Left ventricle myocardium inferior (tissue), 1 donor: ENCODE data around the gene ALOX15B. TPM values are rescaled to one million over a fixed set of nuclear protein-coding genes. Genes with fewer than 3 reads are reported as not detected.

Experiments
- DNase-seq: peaks from one replicate; pipeline ENCODE4 v3.0.0-alpha.2; 2020
- H3K27ac ChIP-seq: fragments of 200-600 bp; replicated peaks from 2 replicates; pipeline ENCODE4 v1.8.0; 2021
- H3K27me3 ChIP-seq: fragments of 200-600 bp; 2 replicates; pipeline ENCODE4 v1.8.0; 2021; ENCODE audit warnings: low read depth
- H3K36me3 ChIP-seq: fragments of 200-600 bp; 2 replicates; pipeline ENCODE4 v1.8.0; 2021
- H3K4me1 ChIP-seq: fragments of 200-600 bp; 2 replicates; pipeline ENCODE4 v1.8.0; 2021
- H3K4me3 ChIP-seq: fragments of 200-600 bp; 2 replicates; pipeline ENCODE4 v1.8.0; 2021; ENCODE audit warnings: mild to moderate bottlenecking, moderate library complexity
- H3K9me3 ChIP-seq: fragments of 200-600 bp; replicated peaks from 2 replicates; pipeline ENCODE4 v1.8.0; 2021
- intact Hi-C: fragments of 100-400 bp; cut with micrococcal nuclease; formaldehyde crosslinking; loops from one replicate; pipeline ENCODE4 v1.11.0; 2022
- total RNA-seq: library from RNA; stranded (reverse); fragmentation: NEBNext Ultra II Directional; extraction: Animal tissue kit (Norgen Biotek cat#: 25700); gene quantifications from one replicate; pipeline ENCODE4 v1.2.1, GENCODE V29; 2021
- TF ChIP-seq, protein P1 (sequence below): fragments of 200-600 bp; IDR thresholded peaks from 2 replicates; pipeline ENCODE4 v1.8.0; 2021; ENCODE audit warnings: antibody characterized with exemption, mild to moderate bottlenecking, borderline replicate concordance
- donor health status: DM: no; HTN: yes; CAD: no; lungs with severe emphysema.

Gene ALOX15B
- total RNA-seq, 1 donor from 2014 or later: not detected

DNA sequence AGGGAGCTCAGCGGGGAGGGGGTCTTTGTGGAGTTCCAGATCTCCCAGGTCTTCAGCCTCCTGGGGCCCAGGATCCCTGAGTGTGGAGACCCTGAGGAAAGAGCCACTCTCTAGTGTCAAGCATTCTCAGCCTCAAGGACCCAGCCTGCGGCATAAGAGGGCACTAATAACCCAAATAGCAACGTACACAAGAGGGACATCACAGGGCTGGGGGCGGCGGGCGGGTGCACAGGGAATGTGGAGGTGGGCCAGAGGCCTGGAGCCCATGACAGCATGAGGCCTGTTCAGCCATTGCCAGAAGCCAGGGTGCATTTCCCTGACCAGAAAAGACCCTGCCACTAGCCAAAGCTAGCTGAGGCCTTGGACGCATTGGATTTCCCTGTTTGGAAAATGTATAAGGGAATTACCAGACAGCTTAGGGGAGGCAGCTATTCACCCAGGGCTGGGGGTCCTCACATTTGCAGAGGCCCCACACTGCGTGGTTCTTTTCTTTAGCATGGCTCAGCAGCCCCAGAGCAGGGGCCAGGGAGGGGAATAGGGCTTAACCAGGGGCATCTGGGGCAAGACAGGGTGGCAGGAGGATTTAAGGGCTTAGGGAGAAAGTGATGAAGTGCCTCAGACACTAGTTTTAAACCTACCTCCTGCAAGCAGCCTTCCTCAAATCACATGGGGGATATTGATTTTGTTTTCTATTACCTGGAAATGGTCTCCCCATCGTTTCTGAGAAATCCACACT, 13.5 kb upstream of the ALOX15B start:
- no peak overlapping the region for H3K27ac ChIP-seq
- intact Hi-C loops: no loop called here
- DNase-seq: no peak

DNA sequence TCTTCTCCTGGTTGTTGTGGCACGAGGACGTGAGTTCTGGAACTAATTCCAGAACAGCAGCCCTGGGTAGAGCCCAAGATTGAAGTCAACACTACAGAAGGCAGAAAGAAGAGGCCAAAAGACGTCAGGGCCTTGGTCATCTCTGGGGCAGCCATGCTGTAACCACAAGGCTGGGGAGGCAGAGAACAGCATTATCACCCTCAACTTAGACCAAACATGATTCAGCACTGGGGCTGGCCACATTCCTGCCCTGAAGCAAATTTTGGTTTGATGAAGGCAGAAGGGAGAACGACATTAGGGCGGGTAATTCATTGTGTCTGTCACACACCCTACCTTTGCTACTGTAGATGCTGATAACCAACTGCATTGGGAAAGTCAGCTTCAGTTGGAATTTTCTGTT, 9.7 kb upstream of the ALOX15B start:
- DNase-seq: no peak
- H3K36me3 ChIP-seq: no peaks in the 10 kb centered on the region
- H3K4me1 ChIP-seq: no peaks in the 10 kb centered on the region
- TF ChIP-seq, protein P1, sequence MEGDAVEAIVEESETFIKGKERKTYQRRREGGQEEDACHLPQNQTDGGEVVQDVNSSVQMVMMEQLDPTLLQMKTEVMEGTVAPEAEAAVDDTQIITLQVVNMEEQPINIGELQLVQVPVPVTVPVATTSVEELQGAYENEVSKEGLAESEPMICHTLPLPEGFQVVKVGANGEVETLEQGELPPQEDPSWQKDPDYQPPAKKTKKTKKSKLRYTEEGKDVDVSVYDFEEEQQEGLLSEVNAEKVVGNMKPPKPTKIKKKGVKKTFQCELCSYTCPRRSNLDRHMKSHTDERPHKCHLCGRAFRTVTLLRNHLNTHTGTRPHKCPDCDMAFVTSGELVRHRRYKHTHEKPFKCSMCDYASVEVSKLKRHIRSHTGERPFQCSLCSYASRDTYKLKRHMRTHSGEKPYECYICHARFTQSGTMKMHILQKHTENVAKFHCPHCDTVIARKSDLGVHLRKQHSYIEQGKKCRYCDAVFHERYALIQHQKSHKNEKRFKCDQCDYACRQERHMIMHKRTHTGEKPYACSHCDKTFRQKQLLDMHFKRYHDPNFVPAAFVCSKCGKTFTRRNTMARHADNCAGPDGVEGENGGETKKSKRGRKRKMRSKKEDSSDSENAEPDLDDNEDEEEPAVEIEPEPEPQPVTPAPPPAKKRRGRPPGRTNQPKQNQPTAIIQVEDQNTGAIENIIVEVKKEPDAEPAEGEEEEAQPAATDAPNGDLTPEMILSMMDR: no peak
- H3K27ac ChIP-seq: no peak overlapping the region
- no peak overlapping the region for H3K4me3 ChIP-seq
- peaks cover 62% of the 10 kb centered on the region for H3K27me3 ChIP-seq
- no peaks in the 10 kb centered on the region for H3K9me3 ChIP-seq
- intact Hi-C loops: no loop called here

More for the DNA sequence above, 13.5 kb upstream of the ALOX15B start:
- TF ChIP-seq, protein P1: no peak
- H3K4me1 ChIP-seq: no peaks in the 10 kb centered on the region
- no peak overlapping the region for H3K4me3 ChIP-seq
- no peaks in the 10 kb centered on the region for H3K36me3 ChIP-seq
- H3K27me3 ChIP-seq: peaks cover 32% of the 10 kb centered on the region
- no peaks in the 10 kb centered on the region for H3K9me3 ChIP-seq

DNA sequence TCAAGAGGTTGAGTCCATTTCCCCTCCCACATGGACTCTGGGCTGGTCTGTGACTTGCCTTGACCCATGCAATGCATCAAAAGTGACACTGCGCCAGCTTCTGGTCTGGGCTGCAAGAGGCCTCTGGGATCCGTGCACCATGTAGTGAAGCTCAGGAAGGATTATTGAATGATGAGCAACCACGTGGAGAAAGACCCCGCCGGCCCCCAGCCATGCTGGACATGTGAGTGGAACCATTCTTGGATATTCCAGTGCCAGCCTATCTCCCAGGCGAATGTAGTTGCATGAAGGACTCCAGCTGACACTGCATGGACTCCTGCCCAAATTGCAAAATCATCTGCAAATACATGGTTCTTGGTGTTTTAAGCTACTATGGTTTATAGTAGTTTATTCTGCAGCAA, 7.6 kb upstream of the ALOX15B start:
- TF ChIP-seq, protein P1: no peak
- H3K4me1 ChIP-seq: no peaks in the 10 kb centered on the region
- intact Hi-C loops: no loop called here
- H3K36me3 ChIP-seq: no peaks in the 10 kb centered on the region
- H3K4me3 ChIP-seq: no peak overlapping the region
- no peak for DNase-seq
- H3K27ac ChIP-seq: no peak overlapping the region
- H3K9me3 ChIP-seq: no peaks in the 10 kb centered on the region
- H3K27me3 ChIP-seq: peaks cover 78% of the 10 kb centered on the region

DNA sequence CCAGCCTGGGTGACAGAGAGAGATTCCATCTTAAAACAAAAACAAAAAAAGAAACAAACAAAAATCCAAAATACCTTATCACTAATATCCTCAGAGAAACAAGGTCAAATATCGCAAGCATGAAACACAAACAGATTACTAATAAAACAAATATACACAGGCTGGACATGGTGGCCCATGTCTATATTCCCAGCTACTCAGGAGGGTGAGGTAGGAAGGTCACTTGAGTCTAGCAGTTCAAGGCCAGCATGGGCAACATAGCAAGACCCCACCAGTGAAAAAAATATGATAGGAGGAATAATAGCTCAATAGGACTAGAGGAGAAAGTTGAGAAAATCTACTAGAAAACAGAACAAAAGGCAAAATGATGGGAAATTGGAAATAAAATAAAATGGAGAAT, 6.9 kb upstream of the ALOX15B start:
- peaks cover 84% of the 10 kb centered on the region for H3K27me3 ChIP-seq
- TF ChIP-seq, protein P1: no peak

DNA sequence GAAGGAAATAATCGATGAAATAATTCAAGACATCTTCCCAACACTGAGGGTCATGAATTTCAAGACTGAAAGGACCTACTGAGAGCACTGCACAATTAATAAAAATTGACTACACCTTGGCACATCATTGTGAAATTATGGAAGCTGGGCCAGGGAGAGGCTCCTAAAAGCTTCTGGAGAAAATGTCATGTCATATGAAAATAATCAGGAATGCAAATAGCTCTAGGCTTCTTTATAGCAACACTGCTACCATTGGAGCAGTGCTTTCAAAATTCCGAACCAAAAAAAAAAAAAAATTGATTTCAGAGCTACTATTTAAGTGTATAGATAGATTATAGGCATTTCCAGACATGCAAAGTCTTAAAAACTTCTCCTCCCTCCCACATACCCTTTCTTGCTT, 6.4 kb upstream of the ALOX15B start:
- TF ChIP-seq, protein P1: no peak
- Histone ChIP-seq H3K27me3 (peaks cover 84% of the 10 kb centered on the region), H3K4me1 (no peaks in the 10 kb centered on the region), H3K4me3 (no peak overlapping the region), H3K27ac (no peak overlapping the region), H3K36me3 (no peaks in the 10 kb centered on the region), H3K9me3 (no peaks in the 10 kb centered on the region)
- DNase-seq: no peak
- intact Hi-C loops: no loop called here

More for the DNA sequence above, 6.9 kb upstream of the ALOX15B start:
- H3K4me3 ChIP-seq: no peak overlapping the region
- no peak overlapping the region for H3K27ac ChIP-seq
- H3K36me3 ChIP-seq: no peaks in the 10 kb centered on the region
- H3K4me1 ChIP-seq: no peaks in the 10 kb centered on the region
- DNase-seq: no peak
- no peaks in the 10 kb centered on the region for H3K9me3 ChIP-seq
- intact Hi-C loops: no loop called here
